Right lung (tissue), 5 donors: ENCODE data around the gene SMIM22. TPM values are rescaled to one million over a fixed set of nuclear protein-coding genes. Genes with fewer than 3 reads are reported as not detected.

Experiments used
- DNase-seq, 2 donors: peaks; one replicate each; pipeline ENCODE4 v3.0.0-alpha.2; 2013
- polyA plus RNA-seq, 5 donors: library from polyadenylated mRNA; unstranded; fragments of 120-200 nt; gene quantifications; one replicate each; pipeline versions ENCODE4 v1.2.1 to v1.2.3, GENCODE V29; 2013; ENCODE audit warnings: inconsistent platforms in 1 of 5, low replicate concordance in 1 of 5; ENCODE audit not compliant: insufficient read length in 5 of 5, insufficient read depth in 1 of 5

Gene SMIM22
- polyA plus RNA-seq, 5 donors = 2.2 to 5.0 (median 4.4) TPM

- DNase-seq = no peak
Observed at GRCh38 chr16:4814046-4814445, 18.9 kb downstream of the SMIM22 start.

DNA sequence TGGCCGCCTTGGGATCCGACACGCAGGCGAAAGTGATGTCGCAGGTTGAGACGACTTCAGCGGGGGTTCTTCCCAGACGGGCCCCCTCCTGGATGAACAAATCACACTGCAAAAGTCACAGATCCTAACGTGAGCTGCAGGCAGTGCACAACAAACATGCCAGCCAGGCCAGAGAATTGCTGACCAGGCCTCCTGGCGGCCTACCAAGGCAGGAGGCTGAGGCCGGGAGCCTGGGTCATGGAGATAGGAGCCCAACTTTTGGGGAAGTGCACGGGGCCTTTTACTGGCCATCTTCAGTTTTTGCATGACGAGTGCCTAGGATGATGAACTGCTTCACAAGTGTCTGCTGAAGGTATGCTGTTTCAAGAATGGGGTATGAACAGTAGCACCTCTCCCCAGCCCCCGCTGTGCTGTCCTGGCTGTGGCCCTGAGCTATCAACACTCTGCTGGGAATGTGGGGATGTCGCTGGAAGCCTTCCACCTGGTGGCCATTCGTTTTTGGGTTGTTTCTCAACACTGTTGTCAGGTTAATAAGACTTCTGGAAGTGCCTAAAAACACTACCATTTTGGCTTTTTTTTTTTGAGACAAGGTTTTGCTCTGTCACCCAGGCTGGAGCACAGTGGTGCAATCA lies 19.5 kb downstream of the SMIM22 start:
- no peak for DNase-seq

DNA sequence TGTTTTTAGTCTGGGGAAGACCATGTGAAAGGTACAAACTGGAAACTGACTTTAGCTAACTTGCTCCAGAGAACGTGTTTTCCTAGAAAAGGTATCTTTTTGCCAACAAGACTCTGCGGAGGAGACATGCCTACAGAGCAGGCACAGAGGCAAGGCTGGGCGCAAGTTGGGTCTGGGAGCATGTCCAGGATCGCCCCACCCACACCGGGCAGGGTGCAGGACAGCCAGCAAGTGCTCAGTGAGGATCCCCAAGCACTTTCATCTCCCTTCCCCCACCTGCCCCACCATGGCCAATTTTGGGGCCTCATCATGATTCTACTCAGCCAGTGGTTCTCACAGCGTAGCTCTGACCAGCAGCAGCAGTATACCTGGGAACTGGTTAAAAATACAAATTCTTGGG lies 25.5 kb downstream of the SMIM22 start:
- no peak for DNase-seq

DNA sequence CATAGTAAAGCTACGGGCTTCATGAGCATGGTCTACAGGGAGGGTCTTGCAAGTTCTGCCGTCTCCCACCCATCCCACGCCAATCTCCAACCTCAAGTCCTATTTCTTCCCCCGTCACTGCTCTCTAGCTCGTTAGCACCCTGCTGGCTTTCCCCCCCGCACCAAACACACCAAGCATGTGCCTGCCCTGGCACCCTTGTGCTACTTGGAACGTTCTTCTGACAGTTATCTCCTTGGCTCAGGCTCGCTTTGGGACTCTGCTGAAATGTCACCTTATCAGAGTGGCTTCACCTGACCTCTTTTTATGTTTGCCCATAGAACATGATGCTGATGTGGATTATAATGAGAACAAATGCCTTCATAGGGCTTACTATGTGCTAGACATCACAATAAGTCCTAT lies 30.0 kb downstream of the SMIM22 start:
- DNase-seq = no peak

GRCh38 chr16:4826526-4826925 lies 31.4 kb downstream of the SMIM22 start:
- DNase-seq = no peak

DNA sequence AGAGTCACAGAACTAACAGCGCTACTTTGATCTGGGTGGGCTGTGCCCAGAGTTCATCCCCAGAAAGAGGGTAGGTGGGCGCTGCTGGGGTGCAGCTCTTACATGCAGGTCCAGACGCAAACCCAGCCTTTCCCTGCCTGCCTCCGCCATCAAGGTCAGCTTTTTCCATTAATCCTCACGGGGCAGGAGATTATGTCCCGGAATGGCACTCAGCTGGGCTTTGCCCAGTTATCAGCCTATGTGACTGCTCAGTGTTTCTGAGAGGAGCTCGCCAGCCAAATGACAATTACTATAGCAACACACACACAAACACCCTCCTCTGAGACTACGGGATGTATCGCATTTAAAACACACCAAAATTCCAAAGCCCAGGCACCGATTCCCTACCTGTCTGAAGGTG lies 31.8 kb downstream of the SMIM22 start:
- DNase-seq = no peak

DNA sequence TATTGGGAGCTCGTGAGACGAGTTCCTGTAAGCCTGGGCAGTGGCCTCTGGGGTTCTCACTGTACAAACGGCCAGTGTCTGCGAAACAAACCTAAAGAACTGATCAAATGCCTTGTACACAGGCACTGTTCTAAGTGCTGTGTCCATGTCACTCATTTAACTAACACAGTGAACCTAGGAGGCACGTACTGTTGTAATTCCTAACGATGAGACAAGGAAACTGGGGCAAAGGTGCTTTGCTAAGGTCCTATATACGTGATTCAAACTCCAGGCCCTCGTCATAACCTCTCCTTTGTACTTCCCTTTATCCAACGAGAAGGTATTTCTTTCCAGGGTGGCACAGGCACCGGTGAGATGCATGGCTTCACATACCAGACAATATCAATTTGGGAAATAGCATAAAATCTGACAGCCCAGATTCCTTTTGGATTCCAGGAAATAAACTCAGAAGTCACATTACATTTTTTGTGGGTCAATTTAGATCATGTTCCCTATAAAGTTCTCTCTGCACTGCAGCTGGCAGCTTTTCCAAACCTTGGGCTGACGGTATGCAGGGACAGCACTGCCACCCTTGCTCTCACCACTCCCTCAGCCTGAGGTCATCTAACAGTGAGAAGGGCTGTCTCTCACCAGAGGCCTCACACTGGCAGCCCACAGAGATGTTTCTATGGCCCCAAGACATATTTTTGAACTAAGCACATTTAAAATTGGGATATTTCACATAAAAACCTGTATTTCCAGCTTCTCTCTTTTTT lies 33.6 kb downstream of the SMIM22 start:
- no peak for DNase-seq

DNA sequence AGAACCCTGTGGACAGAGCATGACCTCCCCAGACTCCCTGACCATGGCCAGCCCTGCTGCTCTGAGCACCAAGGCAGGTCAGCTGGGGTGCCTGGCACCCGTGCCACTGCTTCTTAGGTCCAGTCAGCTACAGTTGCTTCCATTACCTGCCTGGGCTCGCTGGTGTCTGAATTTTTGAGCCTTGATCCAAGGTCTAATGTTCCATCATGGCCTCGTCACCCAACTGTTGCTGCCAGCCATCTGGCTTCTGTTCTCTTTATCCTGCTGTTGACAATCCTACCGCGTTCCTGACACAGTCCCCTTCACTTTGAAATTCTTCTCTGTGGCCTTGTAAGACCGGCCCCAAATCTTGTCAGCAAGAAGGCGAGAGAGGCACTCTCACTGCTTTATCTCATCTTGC lies 35.2 kb downstream of the SMIM22 start:
- DNase-seq = no peak

- DNase-seq = no peak
Observed at GRCh38 chr16:4831616-4832015, 36.4 kb downstream of the SMIM22 start.

DNA sequence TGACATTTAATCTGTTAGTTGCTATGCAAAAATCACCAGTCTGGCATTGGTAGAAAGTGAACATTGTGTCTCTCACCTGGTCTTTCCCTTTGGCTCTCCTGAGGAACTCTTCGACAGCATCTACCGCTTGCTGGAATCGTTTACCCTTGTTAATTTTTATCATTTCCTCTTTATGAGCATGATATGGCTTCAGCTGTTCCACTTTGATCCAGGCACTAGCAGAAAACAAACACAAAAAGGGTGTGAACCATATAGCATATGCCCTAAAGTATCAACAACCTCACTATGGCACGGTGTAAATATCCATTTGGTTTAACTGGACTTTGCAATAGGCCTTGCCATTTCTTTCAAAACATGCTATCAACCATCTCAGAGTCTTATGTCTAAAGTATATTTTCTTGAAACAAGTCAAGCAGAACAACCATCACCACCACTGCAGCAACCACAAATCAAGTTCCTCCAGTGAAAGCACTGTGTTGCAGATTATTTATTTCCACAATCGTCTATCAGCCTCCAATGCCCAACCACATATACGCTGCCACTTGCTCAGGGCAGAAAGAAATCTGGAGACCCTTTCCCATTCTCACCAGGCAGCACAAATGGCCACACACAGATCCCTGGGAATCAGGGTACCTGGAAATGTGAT lies 37.7 kb downstream of the SMIM22 start:
- DNase-seq = no peak

GRCh38 chr16:4833584-4833983 lies 38.4 kb downstream of the SMIM22 start:
- DNase-seq = no peak

GRCh38 chr16:4836727-4837126 lies 41.6 kb downstream of the SMIM22 start:
- no peak for DNase-seq

- no peak for DNase-seq
Observed at GRCh38 chr16:4837733-4838501, 42.7 kb downstream of the SMIM22 start.

DNA sequence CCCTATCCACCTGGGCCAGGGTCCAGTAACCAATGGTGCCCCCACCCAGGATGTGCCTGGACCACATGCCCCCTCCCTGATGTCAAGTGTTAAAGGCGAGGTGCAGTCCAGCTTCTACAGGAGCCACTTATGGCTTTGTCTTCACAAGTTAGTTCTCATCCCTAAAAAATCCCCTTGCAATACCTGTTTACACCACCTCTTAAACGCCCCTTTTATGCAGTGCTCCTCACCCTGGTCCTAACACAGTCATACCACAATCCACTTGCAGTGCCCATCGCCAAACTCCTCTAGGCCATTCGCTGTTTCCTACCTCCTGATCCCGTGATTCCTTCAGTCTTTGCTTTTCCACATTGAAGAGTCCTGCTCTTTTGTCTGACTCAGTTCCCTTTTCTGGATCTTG lies 44.8 kb downstream of the SMIM22 start:
- no peak for DNase-seq

DNA sequence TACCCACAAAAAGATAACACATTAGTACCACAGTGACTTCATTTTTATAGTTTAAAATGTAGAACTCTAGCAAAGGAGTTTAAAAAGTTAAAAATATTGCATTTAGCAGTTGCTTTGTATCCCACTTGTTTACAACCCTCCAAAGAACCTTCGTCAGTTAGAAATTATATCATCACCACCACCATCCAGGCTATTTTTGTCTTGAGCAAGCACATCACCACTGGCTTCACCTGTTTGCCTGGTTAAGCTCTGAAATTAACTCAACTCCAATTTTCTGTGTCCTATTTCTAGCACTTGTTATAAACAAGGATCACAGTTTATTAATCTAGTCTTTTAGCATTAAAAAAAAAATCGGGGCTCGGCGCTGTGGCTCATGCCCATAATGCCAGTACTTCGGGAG lies 45.8 kb downstream of the SMIM22 start:
- no peak for DNase-seq

Other genes starting within 250 kb of the SMIM22 start
- gene C16orf96, start 239.0 kb upstream of the SMIM22 start, polyA plus RNA-seq = under 1 TPM; 0.27 to 0.54 (median 0.33) TPM
- 10 to 100 TPM; 10.2 to 34.0 (median 18.5) TPM for gene UBALD1, start 180.5 kb upstream of the SMIM22 start, polyA plus RNA-seq
- gene MGRN1, start 170.5 kb upstream of the SMIM22 start, polyA plus RNA-seq = 10 to 100 TPM; 38.2 to 87.7 (median 58.2) TPM
- gene NUDT16L1, start 101.8 kb upstream of the SMIM22 start, polyA plus RNA-seq = 10 to 100 TPM; 26.0 to 57.7 (median 31.2) TPM
- gene ANKS3, start 61.1 kb upstream of the SMIM22 start, polyA plus RNA-seq = 10 to 100 TPM; 20.5 to 33.0 (median 28.6) TPM
- gene DNAAF8, start 60.8 kb upstream of the SMIM22 start, polyA plus RNA-seq = 1 to 10 TPM; 1.6 to 4.8 (median 2.4) TPM
- gene ZNF500, start 28.2 kb upstream of the SMIM22 start, polyA plus RNA-seq = 10 to 100 TPM; 12.7 to 20.4 (median 16.9) TPM
- under 1 TPM in 2 of 5 donors, not detected in 3; 0.19 to 0.38 TPM for gene SEPTIN12, start 7.0 kb upstream of the SMIM22 start, polyA plus RNA-seq
- 10 to 100 TPM; 25.1 to 55.7 (median 39.4) TPM for gene ROGDI, start 7.3 kb downstream of the SMIM22 start, polyA plus RNA-seq
- gene GLYR1, start 51.9 kb downstream of the SMIM22 start, polyA plus RNA-seq = 100 to 1,000 TPM; 110 to 125 (median 122) TPM
- gene UBN1, start 52.1 kb downstream of the SMIM22 start, polyA plus RNA-seq = 10 to 100 TPM; 29.7 to 38.2 (median 31.1) TPM
- gene PPL, start 141.8 kb downstream of the SMIM22 start, polyA plus RNA-seq = 10 to 100 TPM; 26.7 to 44.8 (median 33.1) TPM
- gene SEC14L5, start 163.0 kb downstream of the SMIM22 start, polyA plus RNA-seq = under 1 TPM; 0.29 to 0.38 (median 0.31) TPM
- 10 to 100 TPM in 1 of 5 donors, 1 to 10 TPM in 4; 6.5 to 10.6 (median 8.4) TPM for gene NAGPA, start 238.6 kb downstream of the SMIM22 start, polyA plus RNA-seq